Daoy (cell line): ENCODE results near the gene HS2ST1. TPM values are rescaled to one million over a fixed set of nuclear protein-coding genes. Genes with fewer than 3 reads are reported as not detected.
"Not testable (repeated sequence)": the region's sequence is repeated elsewhere in the genome, so short reads cannot be mapped to it uniquely, and the experiment has no call there.

Source experiments
- DNase-seq: peaks from one replicate; pipeline ENCODE4 v3.0.0-alpha.2; 2015; ENCODE audit warnings: low read depth
- total RNA-seq: library from RNA; depleted of rRNA; stranded (reverse); fragments of >200 nt; shearing (Covaris generic); gene quantifications from 2 replicates; pipeline ENCODE4 v1.2.3, GENCODE V29; 2014

The HS2ST1 gene
- total RNA-seq, 1 experiment from 2014 or later: 21.5 TPM

DNA sequence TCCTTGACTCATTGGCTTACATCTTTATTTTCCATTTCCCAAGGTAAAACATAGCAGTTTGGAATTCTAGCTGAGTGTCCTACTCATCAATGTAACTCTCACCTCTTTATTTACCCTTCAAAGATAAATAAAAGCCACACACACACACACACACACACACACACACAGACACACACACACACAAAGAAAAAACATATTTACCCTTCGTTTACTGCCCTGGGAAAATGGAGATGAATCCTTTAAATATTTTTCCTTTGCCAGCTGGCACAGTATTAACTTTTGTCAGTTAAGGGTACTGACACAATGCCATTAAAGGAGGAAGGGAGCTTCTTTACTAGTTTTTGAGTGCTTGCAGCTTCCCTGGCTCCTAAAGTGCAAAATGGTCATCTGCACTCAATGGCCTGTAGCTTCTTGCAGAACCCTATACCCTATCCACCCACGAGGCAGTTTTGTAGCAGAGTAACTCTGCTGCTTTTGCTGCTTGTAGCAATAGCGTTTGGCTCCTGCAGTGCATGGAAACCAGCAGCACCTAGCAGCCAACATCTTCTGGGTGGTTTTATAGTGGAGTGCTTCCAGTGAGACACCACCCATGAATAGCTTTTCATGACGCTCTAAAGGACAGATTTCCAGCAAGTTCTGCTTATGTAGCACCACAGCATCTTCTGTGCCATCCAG lies 103.7 kb downstream of the HS2ST1 start:
- no peak for DNase-seq

DNA sequence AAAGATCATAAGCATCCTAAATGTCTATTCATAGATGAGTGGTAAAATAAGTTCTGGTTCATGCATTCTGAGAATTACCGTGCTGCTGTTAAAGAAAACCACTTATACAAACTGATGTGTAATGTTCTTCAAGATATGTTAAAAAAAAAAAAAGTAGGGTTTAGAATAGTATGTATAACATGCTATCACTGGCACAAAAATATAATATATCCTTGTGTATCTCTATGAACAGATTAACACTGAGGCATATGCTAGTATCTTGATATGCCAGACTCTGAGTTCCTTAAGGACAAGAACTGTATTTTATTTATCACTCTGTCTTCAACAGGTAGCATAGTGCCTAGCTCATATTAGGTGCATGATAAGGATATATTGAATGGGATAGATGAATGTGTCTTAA lies 108.9 kb downstream of the HS2ST1 start:
- no peak for DNase-seq

DNA sequence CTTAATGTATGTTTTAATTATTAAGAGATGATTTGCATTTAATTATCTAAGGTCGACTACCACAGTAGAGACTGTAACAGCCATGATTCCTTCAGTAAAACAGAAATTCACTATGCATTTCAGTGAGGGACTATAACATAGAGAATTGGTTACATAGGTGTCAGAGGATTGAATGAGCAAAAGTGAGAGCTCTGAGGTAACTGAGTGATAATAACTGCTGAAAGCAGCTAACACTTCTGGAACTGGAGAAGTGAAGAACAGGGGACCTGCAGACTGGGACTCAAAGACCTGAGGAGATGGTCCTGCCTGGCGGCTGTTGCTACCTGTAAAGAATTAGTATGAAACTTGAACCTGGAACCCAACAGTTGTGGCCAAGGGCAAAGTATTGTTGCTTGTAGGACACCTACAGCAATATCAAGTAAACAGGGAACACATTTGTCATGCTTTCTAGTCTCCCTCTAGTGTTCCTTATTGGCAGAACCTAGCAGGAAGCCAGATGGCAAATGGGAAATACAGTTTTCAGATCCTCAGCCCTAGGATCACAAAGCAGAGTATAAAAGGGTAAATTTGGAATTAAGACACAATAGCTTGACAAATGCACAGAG lies 110.6 kb downstream of the HS2ST1 start:
- peak; percentile 18 for DNase-seq

DNA sequence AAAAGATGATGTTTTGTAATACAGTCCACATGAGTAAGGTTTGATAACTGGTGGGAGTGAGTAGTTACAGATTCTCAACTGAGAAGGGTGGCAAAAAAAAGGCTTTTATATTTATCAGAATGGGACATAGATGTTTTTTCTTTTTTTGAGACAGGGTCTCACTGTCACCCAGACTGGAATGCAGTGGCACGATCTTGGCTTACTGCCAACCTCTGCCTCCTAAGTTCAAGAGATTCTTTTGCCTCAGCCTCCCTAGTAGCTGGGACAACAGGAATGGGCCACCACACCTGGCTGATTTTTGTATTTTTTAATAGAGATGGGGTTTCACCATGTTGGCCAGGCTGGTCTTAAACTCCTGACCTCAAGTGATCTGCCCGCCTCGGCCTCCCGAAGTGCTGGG lies 113.1 kb downstream of the HS2ST1 start:
- not testable (repeated sequence) for DNase-seq

DNA sequence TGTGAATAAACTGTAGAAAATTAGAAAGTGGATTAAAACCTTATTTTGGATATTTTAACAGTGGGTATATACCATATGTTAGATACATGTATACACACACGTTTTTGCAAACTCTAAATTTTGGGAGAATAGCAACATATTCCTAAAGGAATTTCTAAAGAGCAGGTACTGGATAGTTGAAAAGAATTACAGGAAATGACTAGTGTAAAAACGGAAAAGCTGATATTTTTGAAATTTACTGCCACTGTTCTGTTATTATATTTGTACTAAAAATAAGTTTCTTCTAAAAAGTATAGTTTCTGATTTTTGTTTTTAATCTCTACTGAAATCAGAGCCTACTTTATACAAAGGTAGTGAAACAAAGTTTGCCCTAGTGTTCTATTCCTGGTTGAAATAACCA lies 114.1 kb downstream of the HS2ST1 start:
- no peak for DNase-seq

DNA sequence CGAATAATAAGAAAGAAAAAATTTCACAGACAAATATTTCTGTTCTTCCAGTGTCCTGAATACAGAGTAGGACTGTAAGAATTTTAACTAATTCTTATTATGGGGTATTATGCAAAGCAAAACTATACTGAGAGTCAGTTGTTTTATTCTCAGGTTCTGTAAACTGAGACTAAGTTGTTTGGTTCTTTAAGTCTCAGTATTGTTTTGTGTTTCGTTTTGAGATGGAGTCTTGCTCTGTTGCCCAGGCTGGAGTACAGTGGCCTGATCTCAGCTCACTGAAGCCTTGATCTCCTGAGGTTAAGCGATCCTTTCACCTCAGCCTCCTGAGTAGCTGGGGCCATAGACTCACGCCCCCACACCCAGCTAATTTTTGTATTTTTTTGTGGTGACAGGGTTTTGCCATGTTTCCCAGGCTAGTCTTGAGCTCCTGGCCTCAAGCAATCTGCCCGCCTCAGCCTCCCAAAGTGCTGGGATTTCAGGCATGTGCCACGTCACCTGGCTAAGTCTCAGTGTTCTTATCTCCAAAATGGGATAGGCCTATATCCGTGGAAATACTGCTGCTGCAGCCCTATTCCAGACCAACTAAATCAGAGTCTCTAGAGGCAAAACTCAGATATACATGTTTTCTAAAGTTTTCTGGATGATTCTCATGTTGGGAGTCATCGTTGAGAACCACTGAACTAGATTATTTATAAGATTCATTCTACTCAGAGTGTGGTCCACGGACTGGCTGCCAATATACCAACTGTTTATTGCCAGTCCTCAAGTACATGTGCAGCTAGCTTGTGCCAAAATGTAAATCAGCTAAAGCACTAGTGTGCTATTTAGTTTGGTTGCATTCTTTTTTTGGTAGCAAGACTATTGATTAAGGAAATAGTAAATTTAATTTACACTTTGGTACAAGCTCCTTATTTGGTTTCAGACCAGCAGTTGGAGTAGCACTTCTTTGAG lies 116.6 kb downstream of the HS2ST1 start:
- no peak for DNase-seq

DNA sequence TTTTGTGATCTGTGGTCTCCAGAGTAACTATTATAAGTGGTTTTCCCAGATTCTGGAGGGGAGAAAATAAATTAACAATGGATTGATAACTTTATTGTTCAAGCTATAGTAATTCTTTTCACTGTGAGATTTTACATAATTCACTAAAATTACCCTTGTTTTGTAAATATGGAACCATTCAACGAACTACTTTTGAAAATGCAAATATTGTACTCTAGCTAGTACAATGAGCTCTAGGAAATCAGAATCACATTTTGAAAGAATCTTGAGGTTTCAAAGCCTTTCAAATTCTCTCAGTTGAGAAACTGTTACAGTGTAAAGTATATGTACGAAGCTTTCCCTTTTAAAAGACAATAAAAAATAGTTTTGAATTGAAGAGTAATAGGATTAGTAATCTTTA lies 119.9 kb downstream of the HS2ST1 start:
- no peak for DNase-seq

DNA sequence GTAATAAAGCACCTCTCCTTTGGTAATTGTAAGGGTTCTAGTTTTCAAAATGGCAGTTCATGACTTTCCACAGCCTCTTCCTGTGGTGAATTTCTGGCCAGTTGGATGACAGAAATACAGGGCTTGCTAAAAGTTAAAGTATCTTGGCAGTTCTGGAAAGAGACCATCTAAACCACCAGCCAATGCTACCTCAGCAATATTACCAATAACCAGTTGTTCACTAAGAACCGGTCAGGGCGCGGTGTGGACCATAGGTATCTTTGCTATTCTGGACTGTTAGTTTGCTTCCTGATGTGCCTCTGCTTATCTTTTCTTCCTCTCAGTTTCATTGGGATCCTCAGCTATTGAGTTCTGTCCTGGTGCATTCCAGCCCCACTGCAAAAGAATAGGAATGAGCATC lies 124.7 kb downstream of the HS2ST1 start:
- no peak for DNase-seq

DNA sequence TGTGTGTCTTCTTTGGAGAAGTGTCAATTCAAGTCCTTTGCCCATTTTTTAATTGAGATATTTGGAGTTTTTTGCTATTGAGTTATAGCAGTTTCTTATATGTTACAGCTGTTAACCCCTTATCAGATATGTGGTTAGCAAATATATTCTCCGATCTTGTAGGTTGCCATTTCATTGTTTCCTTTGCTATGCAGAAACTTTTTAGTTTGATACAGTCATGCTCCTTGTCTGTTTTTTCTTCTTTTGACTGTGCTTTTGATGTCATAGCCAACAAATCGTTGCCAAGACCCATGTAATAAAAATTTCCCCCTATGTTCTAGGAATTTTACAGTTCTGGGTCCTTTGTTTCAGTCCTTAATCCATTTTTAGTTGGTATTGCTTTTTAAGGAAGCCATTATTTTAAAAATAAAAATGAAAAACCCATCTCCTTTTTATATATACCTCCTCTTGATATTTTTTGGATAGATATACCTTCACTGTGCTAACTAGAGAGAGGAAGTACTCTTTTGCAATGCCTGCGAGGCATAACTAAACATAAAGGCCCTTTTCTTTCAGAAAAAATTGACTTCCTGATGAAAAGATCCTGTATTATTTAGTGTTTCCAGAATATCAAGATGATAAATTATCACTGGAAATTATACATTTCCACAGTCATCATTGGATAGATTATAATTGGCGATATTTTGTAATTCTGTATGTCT lies 127.8 kb downstream of the HS2ST1 start:
- DNase-seq: no peak

DNA sequence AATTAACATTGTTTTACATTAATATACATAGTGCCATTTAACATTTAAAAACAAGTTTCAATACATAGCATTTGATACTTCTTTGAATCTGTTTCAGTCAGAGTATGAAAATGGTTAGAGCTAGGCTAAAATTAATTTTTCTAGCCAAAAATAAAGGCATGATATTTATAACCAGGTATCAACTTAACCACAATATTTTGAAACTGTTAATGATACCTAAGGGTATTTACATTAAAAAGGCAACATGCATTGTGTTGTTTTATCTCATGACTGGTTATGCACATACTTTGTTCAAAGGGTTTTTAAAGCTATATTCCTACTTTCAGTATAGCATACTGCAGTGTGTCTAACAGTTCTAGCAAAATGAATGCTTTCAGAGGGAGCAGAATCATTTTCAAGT lies 130.0 kb downstream of the HS2ST1 start:
- no peak for DNase-seq

DNA sequence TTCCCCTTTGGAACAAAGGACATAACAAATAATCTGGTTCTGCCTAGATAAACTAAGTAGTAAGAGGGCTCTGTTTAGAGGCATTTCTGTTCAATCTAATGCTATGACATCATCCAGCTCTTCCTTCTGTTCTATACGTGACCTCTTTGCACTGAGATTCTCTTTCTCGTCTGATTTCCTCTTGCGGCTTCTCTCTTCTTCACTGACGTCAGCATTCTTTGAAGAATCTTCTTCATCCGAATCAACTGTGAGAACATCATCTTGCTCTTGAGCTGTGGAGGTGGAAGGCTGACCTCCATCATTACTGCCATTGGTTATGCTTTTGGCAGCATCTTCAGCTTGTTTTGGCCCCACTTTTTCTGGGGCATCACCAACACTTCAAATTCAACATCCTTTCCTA lies 130.4 kb downstream of the HS2ST1 start:
- no peak for DNase-seq

DNA sequence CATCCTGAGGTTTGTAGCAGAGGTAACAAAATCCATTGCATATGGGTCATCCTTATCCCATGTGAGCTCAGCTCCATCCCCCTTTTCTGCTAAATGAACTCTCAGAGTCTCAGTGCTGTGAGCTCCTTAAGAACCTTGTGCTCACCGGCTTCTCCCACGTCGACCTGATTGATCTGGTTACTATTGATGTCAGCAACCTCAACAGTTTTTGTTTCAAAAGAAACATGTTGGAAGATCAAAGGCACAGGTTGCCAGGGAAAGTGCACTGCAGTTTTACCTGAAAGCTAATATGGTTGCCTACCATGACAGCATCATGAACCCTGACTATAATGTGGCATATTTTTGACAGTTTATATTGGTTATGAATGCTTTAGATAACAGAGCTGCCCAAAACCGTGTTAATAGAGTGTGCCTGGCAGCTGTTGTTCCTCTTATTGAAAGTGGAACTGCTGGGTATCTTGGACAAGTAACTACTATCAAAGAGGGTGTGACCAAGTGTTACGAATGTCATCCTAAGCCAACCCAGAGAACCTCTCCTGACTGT lies 131.4 kb downstream of the HS2ST1 start:
- DNase-seq: no peak

DNA sequence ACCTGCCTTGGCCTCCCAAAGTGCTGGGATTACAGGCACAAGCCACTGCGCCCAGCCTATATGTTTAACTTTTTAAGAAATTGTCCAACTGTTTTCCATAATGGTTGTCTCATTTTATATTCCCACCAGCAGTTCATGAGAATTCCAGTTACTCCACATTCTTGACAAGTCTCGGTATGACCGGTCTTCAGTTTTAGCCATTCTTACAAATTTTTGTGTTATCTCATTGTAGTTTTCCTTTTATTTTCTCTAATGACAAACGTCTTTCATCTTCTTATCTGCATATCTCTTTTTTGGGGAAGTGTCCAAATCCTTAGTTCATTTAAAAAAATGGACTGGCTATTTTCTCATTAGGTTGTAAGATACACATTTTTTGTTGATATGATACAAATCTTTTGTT lies 132.5 kb downstream of the HS2ST1 start:
- no peak for DNase-seq

DNA sequence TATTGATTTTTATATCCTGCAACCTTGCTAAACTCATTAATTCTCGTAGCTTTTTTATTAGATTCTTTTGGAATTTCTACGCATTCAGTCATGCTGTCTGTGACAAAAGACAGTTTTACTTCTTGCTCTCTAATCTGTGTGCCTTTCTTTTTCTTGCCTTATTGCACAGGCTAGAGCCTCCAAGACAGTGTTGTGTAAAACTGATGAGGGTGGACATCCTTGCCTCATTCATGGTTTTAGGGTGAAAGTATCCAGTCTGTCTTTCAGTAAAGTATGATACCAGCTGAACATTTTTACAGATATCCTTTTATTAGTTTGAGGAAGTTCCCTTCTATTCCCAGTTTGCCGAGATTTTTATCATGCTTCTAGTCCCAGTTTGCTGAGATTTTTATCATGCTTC lies 133.8 kb downstream of the HS2ST1 start:
- no peak for DNase-seq

DNA sequence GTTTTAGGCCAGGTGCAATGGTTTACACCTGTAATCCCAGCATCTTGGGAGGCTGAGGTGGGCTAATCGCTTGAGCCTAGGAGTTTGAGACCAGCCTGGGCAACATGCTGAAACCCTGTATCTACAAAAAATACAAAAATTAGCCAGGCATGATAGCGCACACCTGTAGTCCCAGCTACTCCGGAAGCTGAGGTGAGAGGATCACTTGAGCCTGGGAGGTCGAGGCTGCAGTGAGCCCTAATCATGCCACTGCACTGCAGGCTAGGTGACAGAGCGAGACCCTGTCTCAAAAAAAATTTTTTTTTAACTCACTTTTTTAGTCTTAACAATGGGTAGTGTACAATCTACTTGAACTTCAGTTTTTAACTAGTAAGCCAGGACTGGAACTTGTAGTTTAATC lies 137.5 kb downstream of the HS2ST1 start:
- no peak for DNase-seq

DNA sequence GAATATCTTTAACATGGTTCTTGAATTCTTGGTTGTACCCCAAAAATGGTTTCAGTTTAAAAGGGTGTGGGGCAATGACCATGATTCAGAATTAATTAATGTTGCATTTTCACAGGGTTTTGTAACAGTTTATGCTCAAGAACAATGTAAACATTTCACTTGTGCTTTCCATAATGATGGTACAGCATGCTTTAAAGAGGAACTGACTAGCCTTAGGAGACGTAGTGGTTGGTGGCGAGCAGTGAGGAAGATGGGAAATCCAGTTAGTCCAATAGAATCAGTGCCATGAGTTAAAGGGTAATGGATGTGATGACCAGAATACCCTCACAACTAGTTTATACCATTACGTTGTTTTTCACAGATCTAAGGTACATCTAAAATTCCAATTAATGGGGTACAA lies 138.0 kb downstream of the HS2ST1 start:
- no peak for DNase-seq

DNA sequence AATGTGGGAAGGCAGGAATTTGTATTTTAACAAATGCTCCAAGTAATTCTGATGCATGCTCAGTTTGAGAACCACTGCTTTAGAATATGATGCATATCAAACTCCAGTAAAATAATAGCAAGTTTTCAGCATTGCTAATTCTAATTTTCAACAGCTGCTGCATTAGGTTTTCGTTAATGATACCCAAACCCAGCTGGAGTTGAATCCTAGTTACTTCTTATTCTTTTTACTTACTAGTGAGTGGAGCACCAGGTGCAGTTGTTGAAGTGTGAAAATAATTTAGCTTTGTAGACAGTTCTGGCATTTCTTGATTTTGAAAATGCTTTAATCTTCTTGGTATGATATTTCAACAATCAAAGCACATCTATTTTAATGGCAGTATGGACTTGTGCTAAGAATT lies 138.5 kb downstream of the HS2ST1 start:
- no peak for DNase-seq

DNA sequence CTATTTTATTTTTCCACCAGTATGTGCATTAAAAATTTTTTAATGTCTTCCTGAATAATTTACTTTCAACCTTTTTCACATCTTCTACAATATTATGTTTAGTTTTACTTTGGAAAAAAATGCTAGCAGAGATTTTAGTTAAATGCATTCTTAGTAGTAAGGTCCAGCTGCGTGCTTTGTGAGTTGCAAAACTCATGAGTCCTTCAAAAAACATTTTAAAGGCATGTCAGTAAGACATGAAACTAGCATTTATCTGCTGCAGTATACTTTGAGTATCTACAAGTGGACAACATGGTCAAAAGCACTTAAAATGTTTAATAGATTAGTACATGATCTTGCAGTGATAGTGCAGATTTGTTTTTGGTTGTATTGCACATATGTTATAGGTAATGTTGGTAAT lies 139.0 kb downstream of the HS2ST1 start:
- DNase-seq: no peak

DNA sequence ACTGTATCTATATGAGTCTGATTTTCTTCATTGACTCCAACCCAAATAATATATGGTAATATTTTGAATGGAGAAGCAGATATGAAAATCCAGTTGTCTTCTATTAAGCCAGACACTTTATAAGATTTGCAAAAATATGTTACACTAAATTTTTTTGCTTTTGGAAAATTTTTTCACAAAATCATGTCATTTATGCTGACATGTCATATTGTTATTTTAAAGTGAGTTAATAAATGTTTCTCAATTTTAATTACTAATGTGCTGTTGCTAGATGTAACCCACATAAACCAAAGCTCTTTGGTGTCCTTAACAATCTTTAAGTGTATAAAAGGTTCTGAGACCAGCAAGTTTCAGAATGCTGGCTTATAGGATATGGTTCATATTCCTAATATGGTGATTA lies 142.5 kb downstream of the HS2ST1 start:
- no peak for DNase-seq

DNA sequence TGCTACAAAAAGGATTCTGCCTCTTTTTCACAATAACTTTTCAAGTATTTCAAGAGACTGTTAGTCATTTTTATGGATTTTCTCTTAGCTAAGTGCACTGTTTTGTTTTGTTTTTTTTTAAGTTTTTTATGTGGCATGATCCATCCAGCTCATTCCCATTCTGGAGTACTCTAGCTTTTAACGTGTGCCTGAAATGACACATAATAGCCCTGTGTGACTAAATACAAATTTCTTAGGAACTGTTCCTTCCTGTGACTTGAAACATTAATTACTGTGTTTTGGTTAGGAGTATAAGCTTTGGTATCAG lies 143.9 kb downstream of the HS2ST1 start:
- no peak for DNase-seq

DNA sequence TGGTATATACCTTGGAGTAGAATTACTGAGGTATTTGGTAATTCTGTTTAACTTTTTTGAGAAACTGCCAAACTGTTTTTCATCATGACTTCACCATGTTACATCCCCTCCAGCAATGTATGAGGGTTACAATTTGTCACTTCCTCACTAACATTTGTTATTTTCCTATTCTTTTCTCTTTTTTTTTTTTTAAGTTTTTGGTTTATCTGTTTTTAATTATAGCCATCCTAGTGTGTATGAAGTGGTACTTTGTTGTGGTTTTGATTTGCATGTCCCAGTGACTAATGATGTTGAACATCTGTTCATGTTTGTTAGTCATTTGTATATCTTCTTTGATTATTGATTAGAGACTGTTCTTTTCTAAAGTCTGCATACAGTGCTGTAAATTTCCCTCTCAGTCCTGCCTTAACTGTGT lies 147.3 kb downstream of the HS2ST1 start:
- DNase-seq: no peak

DNA sequence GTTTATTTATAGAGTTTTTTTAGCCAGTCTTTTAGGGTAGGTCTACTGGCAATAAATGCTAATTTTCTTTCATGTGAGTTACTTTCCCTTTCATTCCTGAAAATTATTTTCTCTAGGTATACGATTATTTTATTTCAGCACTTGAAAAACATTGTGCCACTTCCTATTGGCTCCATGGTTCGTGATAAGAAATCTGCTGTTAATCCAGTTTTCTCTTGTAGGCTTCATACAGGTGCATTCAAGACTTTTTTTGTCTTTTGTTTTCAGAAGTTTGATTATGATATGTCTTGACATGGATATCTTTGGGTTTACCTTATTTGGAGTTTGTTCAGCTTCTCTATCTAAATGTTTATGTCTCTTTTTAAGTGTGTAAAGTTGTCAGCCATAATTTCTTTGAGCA lies 148.3 kb downstream of the HS2ST1 start:
- DNase-seq: no peak
